K562 (cell line): Measurements from ENCODE around the gene YPEL1. TPM values are rescaled to one million over a fixed set of nuclear protein-coding genes. Genes with fewer than 3 reads are reported as not detected.

Experiments used
- CHD2 ChIP-seq: IDR thresholded peaks from 2 replicates; pipeline ENCODE4 v1.6.1; 2011; ENCODE audit warnings: low read depth, low read length
- EHMT2 ChIP-seq: fragments of 450-650 bp; IDR thresholded peaks from 2 replicates; pipeline ENCODE4 v1.6.1; 2018; ENCODE audit warnings: antibody characterized with exemption
- FIP1L1 ChIP-seq: fragments of 200-400 bp; formaldehyde crosslinking; IDR thresholded peaks from 2 replicates; pipeline ENCODE4 v1.6.1; 2018; ENCODE audit warnings: mild to moderate bottlenecking, low read depth, low read length; ENCODE audit not compliant: poor library complexity, severe bottlenecking
- HOXB6 ChIP-seq: fragments of 250-450 bp; sonication (Bioruptor Pico); IDR thresholded peaks from 2 replicates; pipeline ENCODE4 v1.5.1; 2022; ENCODE audit warnings: mild to moderate bottlenecking, borderline replicate concordance
- PHF21A ChIP-seq: fragments of 450-650 bp; IDR thresholded peaks from 2 replicates; pipeline ENCODE4 v1.6.1; 2017; ENCODE audit warnings: low read depth, borderline replicate concordance
- RBBP5 ChIP-seq: fragments of 200-600 bp; sonication (generic); IDR thresholded peaks from 2 replicates; pipeline ENCODE4 v1.6.1; 2012; ENCODE audit warnings: borderline replicate concordance, mild to moderate bottlenecking, low read length, control low read depth, inconsistent platforms; ENCODE audit not compliant: insufficient read depth, poor library complexity, severe bottlenecking
- TRIM25 ChIP-seq: fragments of 450-650 bp; IDR thresholded peaks from 2 replicates; pipeline ENCODE4 v1.7.0; 2016; ENCODE audit warnings: borderline replicate concordance
- ZNF592 ChIP-seq: fragments of 450-650 bp; IDR thresholded peaks from 2 replicates; pipeline ENCODE4 v1.6.1; 2017; ENCODE audit warnings: antibody characterized with exemption, mild to moderate bottlenecking
- polyA plus RNA-seq, 8 experiments: library from polyadenylated mRNA; depleted of rRNA in 4 of 8; stranded (reverse) in 5 of 8; unstranded in 3 of 8; fragments of >200 nt; fragmentation: Nextera tagmentation in 2 of 8; fragmentation: Illumina TruSeq in 1 of 8; extraction: Ambion mirVana in 2 of 8; extraction: Trizol in 1 of 8; gene quantifications; 2 replicates each; pipeline versions ENCODE4 v1.2.1 to v1.2.3, GENCODE V29; 2011 to 2014; ENCODE audit warnings: inconsistent platforms in 1 of 8, missing spikeins in 1 of 8
- total RNA-seq, 7 experiments: library from RNA; depleted of rRNA in 6 of 7; stranded (reverse); fragments of >200 nt in 6 of 7; fragmentation: Illumina TruSeq in 2 of 7; extraction: Trizol in 2 of 7; gene quantifications; 2 replicates each; pipeline versions ENCODE4 v1.2.1 to v1.2.3, GENCODE V29; 2011 to 2021; ENCODE audit warnings: low replicate concordance in 1 of 7

The YPEL1 gene
- total and polyA plus RNA-seq, 9 of the 15 experiments (the other 6 are each of a cell fraction or from before 2014, with no cell fraction given) = 0.07 to 2.2 (median 0.46) TPM

GRCh38 chr22:21673534-21674321 lies 61.9 kb downstream of the YPEL1 start (continued):
- TF ChIP-seq TRIM25 (no peak), RBBP5 (peak; percentile 35), EHMT2 (no peak), CHD2 (0 out of 2 replicates have a peak, but pooled peaks have one; percentile 1), FIP1L1 (no peak), ZNF592 (no peak), PHF21A (no peak), HOXB6 (CRISPR knock-in tag) (no peak)
